ENCODE measurements around the gene FUT3. TPM values are rescaled to one million over a fixed set of nuclear protein-coding genes. Genes with fewer than 3 reads are reported as not detected.
"Not testable (repeated sequence)": the region's sequence is repeated elsewhere in the genome, so short reads cannot be mapped to it uniquely, and the experiment has no call there.

FUT3 gene
- total RNA-seq, 1 experiment from 2014 or later: 23.9 TPM

DNA sequence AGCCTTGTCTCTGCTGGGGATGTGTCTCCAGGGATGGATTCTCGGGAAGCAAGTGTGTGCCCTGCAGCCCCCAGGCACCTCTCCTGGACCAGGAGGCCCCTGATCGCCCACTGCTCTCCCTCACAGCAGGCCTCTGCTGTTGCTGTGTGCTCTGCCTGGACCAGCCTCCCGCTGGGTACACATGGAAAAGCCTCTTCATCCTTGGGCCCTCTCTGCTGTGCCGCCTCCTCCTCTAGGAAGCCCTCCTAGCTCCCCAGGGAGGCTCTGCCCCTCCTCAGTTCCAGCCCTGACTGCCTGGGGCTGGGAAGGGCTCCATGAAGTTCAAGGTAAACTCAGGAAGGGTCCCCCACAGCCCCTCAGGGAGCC, 40.3 kb upstream of the FUT3 start:
- peaks cover 44% of the 10 kb centered on the region for H3K4me1 ChIP-seq
- peak; percentile 23 to 44 for DNase-seq
- H3K9me3 ChIP-seq (replicated peaks): no peaks in the 10 kb centered on the region
- no peak overlapping the region for H3K4me3 ChIP-seq
- H3K27ac ChIP-seq: no peak overlapping the region
- H3K27me3 ChIP-seq: no peaks in the 10 kb centered on the region
- H3K36me3 ChIP-seq: peaks cover 10% of the 10 kb centered on the region

DNA sequence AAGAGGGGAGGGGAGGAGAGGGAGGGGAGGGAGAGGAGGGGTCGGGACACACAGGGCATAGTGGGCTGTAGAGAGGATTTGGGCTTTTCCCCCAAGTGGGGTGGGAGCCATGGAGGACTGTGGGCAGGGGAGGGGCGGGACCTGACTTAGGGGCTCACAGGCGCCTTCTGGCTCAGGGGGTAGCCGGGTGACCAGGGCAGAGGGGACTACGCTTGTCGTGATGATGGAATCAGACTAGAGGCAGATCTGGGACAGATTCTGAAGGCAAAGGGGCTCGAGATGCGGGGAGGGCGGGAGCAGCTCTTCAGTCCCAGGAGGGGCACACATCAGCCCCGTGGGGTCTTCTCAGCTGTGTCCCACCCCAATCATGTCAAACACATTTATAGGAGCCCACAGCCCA, 38.9 kb upstream of the FUT3 start:
- H3K4me3 ChIP-seq: 0 out of 2 replicates have a peak overlapping the region, but pooled peaks have one; percentile 14
- H3K9me3 ChIP-seq (replicated peaks): no peaks in the 10 kb centered on the region
- DNase-seq: peak; percentile 33 to 41
- no peak overlapping the region; the same call in 1 of the 2 replicates for H3K27ac ChIP-seq
- H3K36me3 ChIP-seq: no peaks in the 10 kb centered on the region; the same call in 1 of the 2 replicates
- H3K27me3 ChIP-seq: no peaks in the 10 kb centered on the region
- peaks cover 44% of the 10 kb centered on the region for H3K4me1 ChIP-seq

DNA sequence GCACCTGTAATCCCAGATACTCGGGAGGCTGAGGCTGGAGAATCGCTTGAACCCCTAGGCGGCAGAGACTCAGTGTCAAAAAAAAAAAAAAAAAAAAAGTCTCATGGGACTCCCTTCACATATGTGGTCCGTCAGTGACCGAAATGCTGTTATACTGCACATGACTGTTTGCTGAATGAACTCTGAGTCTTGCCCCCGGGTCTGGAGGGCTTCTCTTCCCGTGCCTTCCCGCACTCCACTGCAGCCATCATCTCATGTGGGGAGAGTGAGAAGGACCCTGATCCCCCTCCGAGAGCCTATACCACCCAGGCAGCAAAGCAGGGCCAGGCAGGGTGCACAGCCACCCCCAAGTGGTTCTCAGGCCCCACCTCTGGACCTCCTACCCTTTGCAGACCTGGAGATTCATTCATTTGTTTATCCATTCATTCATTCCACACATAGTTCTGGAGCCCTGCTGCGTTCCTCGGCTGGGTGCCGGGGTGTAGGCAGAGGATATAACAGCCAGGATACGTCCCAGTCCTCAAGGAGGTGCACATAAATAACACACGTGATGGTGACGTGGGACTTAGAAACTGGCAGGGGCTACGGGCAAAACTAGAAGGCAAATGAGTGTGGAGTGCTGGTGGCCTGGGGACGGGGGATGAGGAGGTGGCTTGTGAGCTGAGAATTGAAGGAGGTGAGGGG, 38.2 kb upstream of the FUT3 start:
- peak; percentile 35 to 58 for DNase-seq
- H3K36me3 ChIP-seq: no peaks in the 10 kb centered on the region
- no peak overlapping the region for H3K4me3 ChIP-seq
- H3K4me1 ChIP-seq: peaks cover 38% of the 10 kb centered on the region
- H3K9me3 ChIP-seq (replicated peaks): no peaks in the 10 kb centered on the region
- no peak overlapping the region for H3K27ac ChIP-seq
- H3K27me3 ChIP-seq: no peaks in the 10 kb centered on the region

DNA sequence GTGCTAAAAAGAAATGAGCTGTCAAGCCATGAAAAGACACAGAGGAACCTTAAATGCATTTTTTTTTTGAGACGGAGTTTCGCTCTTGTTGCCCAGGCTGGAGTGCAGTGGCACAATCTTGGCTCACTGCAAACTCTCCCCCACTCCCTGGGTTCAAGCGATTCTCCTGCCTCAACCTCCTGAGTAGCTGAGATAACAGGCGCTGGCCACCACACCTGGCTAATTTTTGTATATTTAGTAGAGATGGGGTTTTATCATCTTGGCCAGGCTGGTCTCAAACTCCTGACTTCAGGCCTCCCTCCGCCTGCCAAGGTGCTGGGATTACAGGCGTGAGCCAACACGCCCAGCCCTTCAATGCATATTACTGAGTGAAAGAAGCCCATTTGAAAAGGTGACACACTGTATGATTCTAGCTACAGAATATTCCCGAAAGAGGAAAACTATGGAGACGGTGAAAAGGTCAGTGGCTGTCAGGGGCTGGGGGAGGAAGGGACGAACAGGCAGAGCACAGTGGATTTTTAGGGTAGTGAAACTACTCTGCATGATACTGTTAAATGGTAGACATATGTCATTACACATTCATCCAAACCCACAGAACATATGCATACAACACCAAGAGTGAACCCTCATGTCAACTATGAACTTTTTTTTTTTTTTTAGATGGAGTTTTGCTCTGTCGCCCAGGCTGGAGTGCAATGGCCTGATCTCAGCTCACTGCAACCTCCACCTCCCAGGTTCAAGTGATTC, 33.0 kb upstream of the FUT3 start:
- DNase-seq; H3K4me3 ChIP-seq; H3K27me3 ChIP-seq; H3K27ac ChIP-seq; H3K9me3 ChIP-seq (replicated peaks); H3K36me3 ChIP-seq: not testable (repeated sequence)
- peaks cover 23% of the 10 kb centered on the region for H3K4me1 ChIP-seq

DNA sequence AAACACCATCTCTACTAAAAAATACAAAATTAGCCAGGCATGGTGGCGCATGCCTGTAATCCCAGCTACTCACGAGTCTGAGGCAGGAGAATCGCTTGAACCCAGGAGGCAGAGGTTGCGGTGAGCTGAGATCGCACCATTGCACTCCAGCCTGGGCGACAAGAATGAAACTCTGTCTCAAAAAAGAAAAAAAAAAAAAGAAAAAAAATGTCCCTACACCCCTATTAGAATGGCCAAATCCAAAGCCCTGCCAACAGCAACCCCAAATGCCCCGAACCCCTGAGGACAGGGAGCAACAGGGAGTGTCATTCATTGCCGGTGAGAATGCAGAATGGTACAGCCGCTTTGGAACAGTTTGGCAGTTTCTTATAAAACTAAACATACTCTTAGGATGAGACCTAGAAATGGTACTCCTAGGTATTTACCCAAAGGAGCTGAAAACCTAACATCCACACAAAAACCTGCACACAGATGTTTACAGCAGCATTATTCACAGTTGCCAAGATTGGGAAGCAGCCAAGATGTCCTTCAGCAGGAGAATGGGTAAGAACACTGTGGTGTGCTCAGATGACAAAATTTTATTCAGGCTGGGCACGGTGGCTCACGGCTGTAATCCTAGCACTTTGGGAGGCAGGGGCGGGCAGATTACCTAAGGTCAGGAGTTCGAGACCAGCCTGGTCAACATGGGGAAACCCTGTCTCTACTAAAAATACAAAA, 32.1 kb upstream of the FUT3 start:
- H3K36me3 ChIP-seq; H3K4me3 ChIP-seq; H3K9me3 ChIP-seq (replicated peaks); H3K27me3 ChIP-seq: not testable (repeated sequence)
- peak overlapping the region; percentile 15; the same call in 1 of the 2 replicates for H3K27ac ChIP-seq
- peaks cover 30% of the 10 kb centered on the region for H3K4me1 ChIP-seq
- DNase-seq: peak; percentile 74 to 84

DNA sequence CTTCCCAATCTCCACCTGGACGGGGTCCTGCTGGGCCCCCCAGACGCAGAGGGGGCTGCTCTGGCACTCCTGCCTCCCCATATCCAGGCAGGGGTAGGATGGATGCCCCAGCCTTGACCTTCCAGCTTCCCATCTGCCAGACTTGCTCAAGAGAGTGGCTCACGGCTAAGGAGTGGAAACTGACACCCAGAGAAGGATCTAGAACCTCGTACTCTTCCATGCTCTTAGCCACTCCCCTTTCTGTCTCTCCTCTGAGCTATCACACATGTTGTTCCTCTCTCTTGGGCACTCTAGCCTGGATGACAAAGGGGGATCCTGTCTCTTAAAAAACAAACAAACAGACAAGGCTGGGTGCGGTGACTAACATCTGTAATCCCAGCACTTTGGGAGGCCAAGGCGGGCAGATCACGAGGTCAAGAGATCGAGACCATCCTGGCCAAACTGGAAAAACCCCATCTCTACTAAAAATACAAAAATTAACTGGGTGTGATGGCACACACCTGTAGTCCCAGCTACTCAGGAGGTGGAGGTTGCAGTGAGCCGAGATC, 31.2 kb upstream of the FUT3 start:
- H3K4me1 ChIP-seq: peaks cover 39% of the 10 kb centered on the region
- H3K36me3 ChIP-seq: no peaks in the 10 kb centered on the region
- no peak overlapping the region for H3K4me3 ChIP-seq
- H3K27ac ChIP-seq: no peak overlapping the region; the same call in 1 of the 2 replicates
- DNase-seq: peak in 1 of 2 experiments; percentile 41
- H3K27me3 ChIP-seq: no peaks in the 10 kb centered on the region
- no peaks in the 10 kb centered on the region for H3K9me3 ChIP-seq (replicated peaks)

DNA sequence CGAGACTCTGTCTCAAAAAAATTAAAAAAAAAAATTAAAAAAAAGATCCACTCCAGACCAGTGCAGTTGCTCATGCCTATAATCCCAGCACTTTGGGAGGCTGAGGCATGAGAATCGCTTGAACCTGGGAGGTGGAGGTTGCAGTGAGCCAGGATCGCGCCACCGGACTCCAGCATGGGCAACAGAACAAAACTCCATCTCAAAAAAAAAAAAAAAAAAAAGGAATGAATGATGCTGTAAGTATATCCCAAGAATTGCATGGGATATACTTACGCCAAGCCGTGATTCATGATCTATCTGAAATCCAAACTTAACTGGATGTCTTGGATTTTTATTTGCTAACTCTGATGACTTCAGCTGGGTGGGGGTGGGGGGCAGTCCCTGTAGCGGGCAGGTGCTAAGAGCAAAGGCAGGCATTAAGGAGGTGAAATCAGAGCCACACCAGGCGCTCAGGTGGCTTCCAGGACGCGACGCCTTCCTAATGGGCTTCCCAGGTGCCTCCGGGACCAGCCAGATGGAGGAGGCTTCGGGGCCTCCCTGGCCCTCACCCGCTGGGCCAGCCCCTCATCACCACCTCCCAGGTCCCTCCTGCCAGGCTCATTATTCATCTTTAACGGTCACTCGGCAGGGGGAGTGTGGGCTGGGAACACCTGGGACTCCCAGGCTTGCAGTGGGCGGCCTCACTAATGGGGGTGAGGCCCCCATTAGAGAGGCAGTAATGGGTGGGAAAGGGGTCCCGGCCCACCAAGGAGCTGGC, 30.5 kb upstream of the FUT3 start:
- Histone ChIP-seq H3K4me3 (no peak overlapping the region), H3K4me1 (peaks cover 46% of the 10 kb centered on the region)

DNA sequence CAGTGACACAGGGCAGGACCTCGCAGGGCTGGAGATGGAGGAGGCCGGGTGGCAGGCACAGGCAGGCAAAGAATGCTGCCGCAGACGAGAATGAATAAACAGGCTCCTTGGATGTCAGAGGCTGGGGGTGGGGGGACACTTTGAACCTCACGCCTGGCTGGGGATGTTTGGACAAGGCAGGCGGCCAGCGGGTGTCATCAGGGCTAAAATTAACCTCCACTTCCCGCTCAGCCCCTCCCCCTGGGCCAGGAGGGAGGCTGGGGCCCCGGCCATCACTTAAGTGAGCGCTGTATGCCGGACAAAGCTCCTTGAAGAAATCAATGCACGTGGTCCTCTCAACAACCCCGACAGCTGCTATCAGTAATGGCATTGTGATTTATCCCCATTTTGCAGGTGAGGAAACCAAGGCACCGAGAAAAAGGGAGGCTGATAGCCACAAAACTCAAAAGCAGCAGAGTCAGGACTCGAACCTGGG, 29.4 kb upstream of the FUT3 start:
- peak; percentile 84 to 86 for DNase-seq

More for the DNA sequence above, 30.5 kb upstream of the FUT3 start:
- H3K9me3 ChIP-seq (replicated peaks): no peaks in the 10 kb centered on the region
- no peaks in the 10 kb centered on the region for H3K36me3 ChIP-seq
- no peaks in the 10 kb centered on the region for H3K27me3 ChIP-seq
- H3K27ac ChIP-seq: no peak overlapping the region; the same call in 1 of the 2 replicates
- peak in 1 of 2 experiments; percentile 30 for DNase-seq

DNA sequence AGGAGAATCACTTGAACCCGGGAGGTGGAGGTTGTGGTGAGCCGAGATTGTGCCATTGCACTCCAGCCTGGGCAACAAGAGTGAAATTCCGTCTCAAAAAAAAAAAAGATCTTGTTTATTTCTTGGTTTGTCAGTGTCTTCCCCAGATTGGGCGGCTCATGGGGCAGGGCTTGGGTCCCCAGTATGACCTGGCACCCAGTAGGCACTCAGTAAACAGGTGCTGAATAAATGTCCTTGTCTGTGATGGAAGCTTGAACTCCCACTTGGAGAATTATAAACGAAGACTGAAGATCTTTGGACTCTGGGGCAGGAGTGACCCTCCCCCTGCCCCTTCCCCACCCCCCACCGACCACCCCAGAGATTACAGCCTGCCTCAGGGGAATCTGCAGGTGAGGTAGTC, 28.9 kb upstream of the FUT3 start:
- Histone ChIP-seq H3K27ac (no peak overlapping the region), H3K27me3 (no peaks in the 10 kb centered on the region), H3K4me1 (peaks cover 55% of the 10 kb centered on the region), H3K4me3 (no peak overlapping the region), H3K36me3 (no peaks in the 10 kb centered on the region), H3K9me3 (replicated peaks) (no peaks in the 10 kb centered on the region)
- DNase-seq: no peak

More for the DNA sequence above, 29.4 kb upstream of the FUT3 start:
- H3K36me3 ChIP-seq: no peaks in the 10 kb centered on the region
- peaks cover 55% of the 10 kb centered on the region for H3K4me1 ChIP-seq
- peak overlapping the region; percentile 10; the same call in 1 of the 2 replicates for H3K27ac ChIP-seq
- no peak overlapping the region for H3K4me3 ChIP-seq
- no peaks in the 10 kb centered on the region for H3K27me3 ChIP-seq
- H3K9me3 ChIP-seq (replicated peaks): no peaks in the 10 kb centered on the region

DNA sequence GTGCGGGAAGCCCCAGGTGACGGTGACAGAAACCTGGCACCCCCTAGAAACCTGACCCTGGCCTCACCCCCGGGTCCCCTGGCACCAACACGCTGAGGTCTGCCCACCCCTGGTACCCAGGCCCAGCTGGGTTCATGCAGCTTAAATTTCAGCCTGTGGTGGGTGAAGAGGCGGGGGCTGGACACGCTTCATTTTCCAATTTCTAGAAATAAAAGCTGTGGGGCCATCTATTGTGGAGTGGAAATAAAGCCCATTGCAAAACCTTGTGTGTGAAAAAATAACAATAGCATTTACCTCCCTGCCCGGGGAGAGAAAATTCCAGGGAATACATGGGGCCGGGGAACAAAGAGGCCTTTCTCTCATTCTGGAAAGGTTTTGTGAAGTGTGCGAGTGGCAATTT, 26.6 kb upstream of the FUT3 start:
- no peaks in the 10 kb centered on the region for H3K27me3 ChIP-seq
- H3K27ac ChIP-seq: peak overlapping the region; percentile 81
- H3K36me3 ChIP-seq: no peaks in the 10 kb centered on the region
- DNase-seq: peak; percentile 50 to 77
- H3K4me3 ChIP-seq: no peak overlapping the region
- H3K4me1 ChIP-seq: peaks cover 55% of the 10 kb centered on the region
- H3K9me3 ChIP-seq (replicated peaks): no peaks in the 10 kb centered on the region

DNA sequence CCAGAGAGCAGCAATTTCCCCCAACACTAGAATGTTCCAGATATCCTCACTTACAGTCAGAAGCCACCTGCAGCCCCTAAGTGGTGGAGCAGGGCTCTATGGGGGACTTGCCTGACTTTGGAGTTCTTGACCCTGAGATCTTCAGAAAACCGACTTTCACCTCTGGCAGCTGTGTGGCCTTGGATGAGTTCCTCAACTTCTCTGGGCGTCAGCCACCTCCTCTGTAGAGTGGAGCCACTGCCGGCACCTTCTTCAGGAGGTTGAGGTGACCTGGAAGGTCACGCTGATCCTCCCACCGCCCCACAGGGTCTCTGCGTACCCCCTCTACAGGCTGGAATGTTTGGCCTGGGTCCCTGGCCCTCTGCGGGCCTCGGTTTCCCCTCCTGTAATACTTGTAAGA, 26.2 kb upstream of the FUT3 start:
- Histone ChIP-seq H3K27me3 (no peaks in the 10 kb centered on the region), H3K4me3 (no peak overlapping the region), H3K4me1 (peaks cover 52% of the 10 kb centered on the region), H3K9me3 (replicated peaks) (no peaks in the 10 kb centered on the region), H3K36me3 (no peaks in the 10 kb centered on the region), H3K27ac (peak overlapping the region; percentile 81)
- DNase-seq: peak in 1 of 2 experiments; percentile 39

DNA sequence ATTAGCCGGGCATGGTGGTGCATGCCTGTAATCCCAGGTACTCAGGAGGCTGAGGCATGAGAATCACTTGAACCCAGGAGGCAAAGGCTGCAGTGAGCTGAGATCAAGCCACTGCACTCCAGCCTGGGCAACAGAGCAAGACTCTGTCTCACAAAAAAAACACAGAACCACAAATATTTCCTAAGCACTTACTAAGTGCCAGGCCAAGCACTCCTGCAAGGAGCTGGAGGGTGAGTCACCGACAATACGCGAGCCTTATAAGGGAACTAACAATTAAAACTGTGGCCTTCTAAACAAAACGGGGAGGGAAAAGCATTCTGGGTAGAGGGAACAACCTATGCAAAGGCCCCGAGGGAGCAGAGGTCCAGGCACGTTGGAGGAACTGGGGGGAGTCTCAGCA, 23.2 kb upstream of the FUT3 start:
- peaks cover 34% of the 10 kb centered on the region for H3K4me1 ChIP-seq
- not testable (repeated sequence) for DNase-seq; H3K27ac ChIP-seq; H3K4me3 ChIP-seq; H3K9me3 ChIP-seq (replicated peaks); H3K36me3 ChIP-seq; H3K27me3 ChIP-seq

DNA sequence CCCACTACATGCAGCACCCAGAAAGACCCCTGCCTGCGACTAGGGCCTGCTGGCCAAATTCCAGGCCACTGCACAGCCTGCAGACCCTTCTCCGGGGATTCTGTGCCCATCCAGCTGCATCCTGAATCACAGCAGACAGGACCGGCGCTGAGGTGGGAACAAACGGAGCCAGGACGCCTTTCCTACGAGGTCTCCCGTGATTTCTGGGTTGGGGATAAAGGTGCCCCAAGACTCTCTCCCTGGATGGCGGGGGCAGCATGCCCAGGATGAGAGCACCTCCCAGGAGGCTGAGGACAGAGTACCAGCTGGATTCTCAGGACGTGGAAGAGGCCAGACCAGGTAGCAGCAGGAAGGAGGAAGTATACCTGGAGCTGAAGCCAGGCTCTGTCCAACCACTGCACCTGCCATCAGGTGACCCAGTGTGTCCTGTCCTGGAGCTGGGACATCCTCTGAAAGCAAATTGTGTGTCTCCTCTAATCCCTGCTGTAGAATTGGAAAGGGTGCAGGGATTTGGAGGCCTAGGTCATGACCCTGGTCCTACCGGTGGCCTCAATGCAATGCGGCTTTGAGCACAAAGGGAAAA, 22.5 kb upstream of the FUT3 start:
- H3K27me3 ChIP-seq: no peaks in the 10 kb centered on the region
- no peak overlapping the region for H3K27ac ChIP-seq
- no peak for DNase-seq
- no peak overlapping the region for H3K4me3 ChIP-seq
- no peaks in the 10 kb centered on the region for H3K9me3 ChIP-seq (replicated peaks)
- H3K36me3 ChIP-seq: no peaks in the 10 kb centered on the region
- peaks cover 27% of the 10 kb centered on the region for H3K4me1 ChIP-seq

DNA sequence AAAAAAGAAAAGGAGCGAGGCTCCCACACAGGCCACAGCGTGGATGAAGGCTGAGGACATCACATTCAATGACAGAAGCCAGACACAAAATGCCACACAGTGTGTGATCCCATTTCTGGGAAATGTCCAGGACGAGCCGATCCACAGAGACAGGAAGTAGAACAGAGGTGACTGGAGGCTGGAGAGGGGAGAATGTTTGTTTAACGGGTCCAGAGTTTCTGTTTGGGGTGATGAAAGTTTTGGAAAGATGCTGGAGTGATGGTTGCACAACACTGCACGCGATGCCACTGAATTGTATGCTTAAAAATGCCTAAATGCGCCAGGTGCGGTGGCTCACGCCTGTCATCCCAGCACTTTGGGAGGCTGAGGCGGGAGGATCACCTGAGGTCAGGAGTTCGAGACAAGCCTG, 19.7 kb upstream of the FUT3 start:
- Histone ChIP-seq H3K4me1 (peaks cover 3% of the 10 kb centered on the region; the same call in 1 of the 2 replicates), H3K27ac (no peak overlapping the region), H3K9me3 (replicated peaks) (no peaks in the 10 kb centered on the region), H3K27me3 (no peaks in the 10 kb centered on the region), H3K36me3 (no peaks in the 10 kb centered on the region), H3K4me3 (no peak overlapping the region)
- DNase-seq: no peak

Measured in SJCRH30 (cell line).